Heart left ventricle (tissue), 16 donors: ENCODE data around the gene ASMTL. TPM values are rescaled to one million over a fixed set of nuclear protein-coding genes. Genes with fewer than 3 reads are reported as not detected.

Source experiments
- ATAC-seq, 4 donors: fragments of 200-7000 bp; cut with Tn5 transposase; one replicate each; pipeline ENCODE4 v1.9.1; 2020 to 2022; ENCODE audit warnings: moderate library complexity in 4 of 4, mild to moderate bottlenecking in 3 of 4, moderate number of reproducible peaks in 1 of 4
- DNase-seq, 5 donors: peaks; one replicate each; pipeline ENCODE4 v3.0.0-alpha.2; 2020
- H3K27ac ChIP-seq, 12 donors: fragments of 200-600 bp; sonication (generic) in 4 of 12; one replicate each; pipeline versions ENCODE4 v1.5.0 to v1.8.0; 2016 to 2022; ENCODE audit warnings: mild to moderate bottlenecking in 2 of 12
- H3K27me3 ChIP-seq, 9 donors: fragments of 200-600 bp; sonication (generic) in 2 of 9; one replicate each; pipeline versions ENCODE4 v1.5.1 to v1.8.0; 2016 to 2022; ENCODE audit warnings: mild to moderate bottlenecking in 3 of 9
- H3K36me3 ChIP-seq, 9 donors: fragments of 200-600 bp; sonication (generic) in 2 of 9; one replicate each; pipeline versions ENCODE4 v1.5.0 to v1.8.0; 2018 to 2022; ENCODE audit warnings: mild to moderate bottlenecking in 2 of 9
- H3K4me1 ChIP-seq, 12 donors: fragments of 200-600 bp; sonication (generic) in 4 of 12; one replicate each; pipeline versions ENCODE4 v1.5.0 to v1.8.0; 2016 to 2022; ENCODE audit warnings: mild to moderate bottlenecking in 3 of 12
- H3K4me3 ChIP-seq, 12 donors: fragments of 200-600 bp; sonication (generic) in 4 of 12; one replicate each; pipeline versions ENCODE4 v1.5.0 to v1.8.0; 2017 to 2022; ENCODE audit warnings: mild to moderate bottlenecking in 9 of 12, moderate library complexity in 4 of 12
- H3K9me3 ChIP-seq, 12 donors: fragments of 200-600 bp; sonication (generic) in 4 of 12; one replicate each; pipeline versions ENCODE4 v1.5.0 to v1.8.0; 2016 to 2022; ENCODE audit warnings: mild to moderate bottlenecking in 1 of 12
- CTCF ChIP-seq, 12 donors: fragments of 200-600 bp; sonication (generic) in 4 of 12; IDR thresholded peaks; one replicate each; pipeline versions ENCODE4 v1.5.0 to v1.8.0; 2018 to 2022; ENCODE audit warnings: antibody characterized with exemption in 12 of 12, mild to moderate bottlenecking in 5 of 12
- POLR2A ChIP-seq, 2 donors: fragments of 450-650 bp; IDR thresholded peaks; one replicate each; pipeline ENCODE4 v1.6.1; 2017; ENCODE audit warnings: antibody characterized with exemption in 2 of 2, mild to moderate bottlenecking in 2 of 2, moderate library complexity in 2 of 2
- WGBS, 4 donors: extraction: QIAGEN DNeasy Blood & Tissue Kit in 2 of 4; methylation state at CpG; one replicate each; pipeline versions ENCODE4 v1.1.5 to v1.1.7; 2013 to 2018; 5-methylcytosine and 5-hydroxymethylcytosine counted together
- intact Hi-C, 10 donors: fragments of 100-400 bp; cut with DNase I; formaldehyde crosslinking; loops; one replicate each; pipeline versions ENCODE4 v1.11.1 to v1.14.2; 2022
- polyA plus RNA-seq, 2 donors: library from polyadenylated mRNA; stranded (reverse); fragments of 200-250 nt; gene quantifications; one replicate each; pipeline ENCODE4 v1.2.3, GENCODE V29; 2013
- total RNA-seq, 9 donors: library from RNA; depleted of rRNA in 2 of 9; stranded (reverse); fragments of >200 nt in 2 of 9; fragmentation: NEBNext Ultra II Directional in 3 of 9; extraction: Animal tissue kit (Norgen Biotek cat#: 25700) in 3 of 9; gene quantifications; one replicate each; pipeline versions ENCODE4 v1.1.0 to v1.2.4, GENCODE V29; 2016 to 2023
- donor health status: ischemic (EF 13 %, LVEDD 7.1; RV severe dilation, severe dysfunction).
- donor health status: healthy with polysubstance abuse.
- donor health status: DM: no; HTN: yes; CAD: no.
- donor health status: DM: no; HTN: no; CAD: no.
- donor health status: ischemic (EF 25% LVEDD 6.9; RV normal size, moderate dysfunction).
- donor health status: ischemic (EF 25% LVEDD 5.7; RV mildly dilated, moderate dysfunction).
- donor health status: healthy.
- donor health status: DM: yes; HTN: yes; CAD: no.
- donor health status: ischemic (EF 35%, LVEDD 5.7; RV mildly dilated, moderate dysfunction).
- donor health status: nonischemic (EF 11% LVEDD 7.7; RV severe dilation, severe dysfunction).
- donor health status: DM: yes; HTN: yes; CAD: no.
- donor health status: PGD.
- donor health status: ischemic (EF 29% LVEDD 5.4; RV normal size, mild dysfunction).
- donor health status: nonischemic (EF 23%, LVEDD 6.1; RV moderate dilation, normal function).

Gene ASMTL
- total and polyA plus RNA-seq, 11 donors = 20.2 to 44.6 (median 29.1) TPM

- WGBS, 4 donors = 92 to 99% (median 97%) methylated on average over 10 of the region's 10 CpGs
- H3K27me3 ChIP-seq = no peaks in the 10 kb centered on the region
- TF ChIP-seq POLR2A (IDR thresholded peaks at IDR 0.05) = no peak
- no peak for TF ChIP-seq CTCF (IDR thresholded peaks at IDR 0.05)
- peaks cover 0 to 16% (median 6%) of the 10 kb centered on the region in 12 donors for H3K9me3 ChIP-seq
- intact Hi-C loops = no loop called here
- peak in 1 of 5 donors; percentile 7 for DNase-seq
- H3K4me1 ChIP-seq = peaks cover 0 to 5% (median 0%) of the 10 kb centered on the region in 12 donors
- H3K4me3 ChIP-seq = no peak overlapping the region
- no peak overlapping the region for H3K27ac ChIP-seq
- peaks cover 0 to 41% (median 16%) of the 10 kb centered on the region in 9 donors for H3K36me3 ChIP-seq
- no peak for ATAC-seq
These were observed 94.7 kb downstream of the ASMTL start for GRCh38 chrX:1357993-1358392.

DNA sequence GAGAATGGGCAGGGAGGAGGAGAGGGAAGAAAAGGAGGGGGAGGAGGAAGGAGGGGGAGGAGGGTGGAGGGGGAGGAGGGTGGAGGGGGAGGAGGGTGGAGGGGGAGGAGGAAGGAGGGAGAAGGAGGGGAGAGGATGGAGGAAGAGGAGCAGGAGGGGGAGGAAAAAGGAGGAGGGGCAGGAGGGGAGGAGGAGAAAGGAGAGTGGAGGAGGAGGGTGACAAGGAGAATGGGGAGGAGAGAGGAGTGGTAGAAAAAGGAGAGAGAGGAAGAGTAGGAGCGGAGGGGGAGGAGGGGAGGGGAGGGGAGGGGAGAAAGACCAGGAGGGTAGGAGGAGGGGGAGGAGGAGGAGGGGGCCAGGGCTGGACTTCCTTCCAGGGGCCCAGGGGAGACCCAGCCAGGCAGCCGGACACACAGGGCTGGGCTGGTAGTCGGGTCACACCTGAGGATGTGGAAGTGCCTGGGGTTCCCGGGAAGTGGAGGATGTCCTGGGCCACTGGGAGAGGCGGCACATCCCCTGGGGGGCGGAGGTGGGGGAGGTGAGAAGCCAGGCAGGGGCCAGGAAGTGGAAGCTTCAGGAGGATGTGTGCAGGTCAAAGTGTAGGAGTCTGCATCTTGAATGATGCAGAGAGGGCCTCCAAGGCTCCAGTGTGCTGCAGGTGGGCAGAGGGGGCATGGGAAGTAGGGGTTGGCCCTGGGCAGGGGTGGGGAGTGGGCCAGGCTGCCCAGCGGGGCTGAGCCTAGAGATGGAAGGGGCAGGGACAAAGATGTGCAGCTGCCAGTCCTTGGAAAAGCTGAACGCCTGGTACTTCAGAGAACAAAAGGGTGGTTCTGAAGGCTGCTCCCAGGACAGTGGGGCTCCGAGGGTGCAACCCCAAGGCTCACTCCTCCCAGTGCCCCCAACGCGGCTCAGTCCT, 97.3 kb downstream of the ASMTL start:
- H3K36me3 ChIP-seq = peaks cover 0 to 38% (median 18%) of the 10 kb centered on the region in 9 donors
- no peak overlapping the region for H3K4me3 ChIP-seq
- TF ChIP-seq CTCF (IDR thresholded peaks at IDR 0.05) (no peak), POLR2A (IDR thresholded peaks at IDR 0.05) (no peak)
- H3K9me3 ChIP-seq = peaks cover 0 to 16% (median 6%) of the 10 kb centered on the region in 12 donors
- peaks cover 0 to 5% (median 0%) of the 10 kb centered on the region in 12 donors for H3K4me1 ChIP-seq
- no peak overlapping the region for H3K27ac ChIP-seq
- ATAC-seq (peak in 2 of 4 donors; percentile 24 to 72), DNase-seq (peak in 1 of 5 donors; percentile 49)
- H3K27me3 ChIP-seq = no peaks in the 10 kb centered on the region
- WGBS, 4 donors = 39 to 55% (median 43%) methylated on average over 11 of the region's 11 CpGs
- intact Hi-C loops = no loop called here

DNA sequence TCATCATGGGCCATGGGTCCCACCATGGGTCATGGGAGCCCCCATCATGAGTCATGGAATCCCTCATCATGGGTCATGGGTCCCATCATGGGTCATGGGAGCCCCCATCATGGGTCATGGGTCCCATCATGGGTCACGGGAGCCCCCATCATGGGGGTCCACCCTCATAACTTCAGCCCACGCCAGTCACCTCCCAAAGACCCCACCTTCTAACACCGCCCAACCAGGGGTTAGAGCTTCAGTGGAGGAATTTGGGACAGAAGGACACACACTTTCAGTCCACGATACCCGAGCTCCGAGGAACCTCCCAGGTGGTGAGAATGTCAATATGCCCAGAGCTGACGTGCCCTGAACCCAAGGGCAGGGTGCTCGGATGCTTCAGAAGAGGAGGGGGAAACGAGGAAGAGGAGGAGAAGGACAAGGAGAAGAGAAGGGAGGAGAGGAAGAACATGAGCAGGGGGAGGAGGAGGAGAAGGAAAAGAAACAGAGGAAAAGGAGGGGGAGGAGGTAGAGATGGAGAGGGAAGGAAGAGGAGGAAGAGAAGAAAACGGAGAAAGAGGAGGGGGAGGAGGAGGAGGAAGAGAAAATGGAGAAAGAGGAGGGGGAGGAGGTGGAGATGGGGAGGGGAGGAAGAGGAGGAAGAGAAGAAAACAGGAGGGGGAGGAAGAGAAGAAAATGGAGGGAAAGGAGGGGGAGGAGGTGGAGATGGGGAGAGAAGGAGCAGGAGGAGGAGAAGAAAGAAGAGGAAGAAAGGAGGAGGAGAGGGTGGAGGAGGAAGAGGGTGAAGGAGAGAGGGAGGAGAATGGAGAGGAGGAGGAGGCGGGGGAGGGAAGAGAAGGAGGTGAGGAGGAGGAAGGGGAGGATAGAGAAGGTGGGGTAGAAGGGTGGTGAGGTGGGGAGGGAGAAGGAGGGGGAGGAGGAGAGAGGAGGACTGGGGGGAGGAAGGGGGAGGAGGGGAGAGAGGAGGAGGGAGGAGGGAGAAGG, 98.4 kb downstream of the ASMTL start:
- peaks cover 0 to 16% (median 6%) of the 10 kb centered on the region in 12 donors for H3K9me3 ChIP-seq
- no peak for TF ChIP-seq POLR2A (IDR thresholded peaks at IDR 0.05)
- TF ChIP-seq CTCF (IDR thresholded peaks at IDR 0.05) = no peak
- peaks cover 0 to 5% (median 0%) of the 10 kb centered on the region in 12 donors for H3K4me1 ChIP-seq
- no peaks in the 10 kb centered on the region for H3K27me3 ChIP-seq
- ATAC-seq (no peak), DNase-seq (peak in 1 of 5 donors; percentile 28)
- WGBS, 4 donors = 79 to 90% (median 87%) methylated on average over 10 to 11 of the region's 11 CpGs
- H3K27ac ChIP-seq = no peak overlapping the region
- peaks cover 0 to 44% (median 21%) of the 10 kb centered on the region in 9 donors for H3K36me3 ChIP-seq
- no peak overlapping the region for H3K4me3 ChIP-seq
- intact Hi-C loops = no loop called here

Other genes starting within 250 kb of the ASMTL start
- under 1 TPM in 2 of 9 donors, not detected in 7; 0.19 to 0.20 TPM for gene CRLF2, start 240.3 kb downstream of the ASMTL start, total RNA-seq
- not detected for gene CRLF2, start 240.3 kb downstream of the ASMTL start, polyA plus RNA-seq
- gene CSF2RA, start 184.1 kb downstream of the ASMTL start, total RNA-seq = 10 to 100 TPM in 2 of 9 donors, 1 to 10 TPM in 5, under 1 TPM in 2; 0.49 to 17.1 (median 1.8) TPM
- 1 to 10 TPM; 1.0 to 1.4 TPM for gene CSF2RA, start 184.1 kb downstream of the ASMTL start, polyA plus RNA-seq
- 10 to 100 TPM in 1 of 9 donors, 1 to 10 TPM in 8; 3.2 to 20.4 (median 4.4) TPM for gene IL3RA, start 116.1 kb downstream of the ASMTL start, total RNA-seq
- 10 to 100 TPM in 1 of 2 donors, 1 to 10 TPM in 1; 9.1 to 11.0 TPM for gene IL3RA, start 116.1 kb downstream of the ASMTL start, polyA plus RNA-seq
- gene SLC25A6, start 60.8 kb downstream of the ASMTL start, total RNA-seq = 100 to 1,000 TPM; 109 to 197 (median 129) TPM
- 100 to 1,000 TPM in 1 of 2 donors, 10 to 100 TPM in 1; 78.2 to 232 TPM for gene SLC25A6, start 60.8 kb downstream of the ASMTL start, polyA plus RNA-seq
- gene P2RY8, start 84.3 kb upstream of the ASMTL start, total RNA-seq = 10 to 100 TPM in 1 of 9 donors, 1 to 10 TPM in 6, under 1 TPM in 2; 0.62 to 10.5 (median 2.3) TPM
- gene P2RY8, start 84.3 kb upstream of the ASMTL start, polyA plus RNA-seq = 1 to 10 TPM; 1.1 to 6.1 TPM
- 10 to 100 TPM; 12.5 to 20.4 (median 15.6) TPM for gene AKAP17A, start 138.7 kb upstream of the ASMTL start, total RNA-seq
- gene AKAP17A, start 138.7 kb upstream of the ASMTL start, polyA plus RNA-seq = 10 to 100 TPM; 16.1 to 20.1 TPM
- gene ASMT, start 162.2 kb upstream of the ASMTL start, total RNA-seq = not detected
- under 1 TPM in 1 of 2 donors, not detected in 1; 0.11 TPM for gene ASMT, start 162.2 kb upstream of the ASMTL start, polyA plus RNA-seq